HepG2 (cell line): ENCODE results near the gene UQCR11. TPM values are rescaled to one million over a fixed set of nuclear protein-coding genes. Genes with fewer than 3 reads are reported as not detected.

ENCODE experiments used
- DDIT3 ChIP-seq: sonication (generic); formaldehyde crosslinking; IDR thresholded peaks from 2 replicates; pipeline ENCODE4 v1.4.0; 2020; ENCODE audit warnings: mild to moderate bottlenecking, missing genetic modification reagents
- FOXK2 ChIP-seq: fragments of 450-650 bp; IDR thresholded peaks from 2 replicates; pipeline ENCODE4 v1.6.1; 2016
- MBNL3 ChIP-seq: fragments of 250-450 bp; sonication (Bioruptor Pico); conservative IDR thresholded peaks from 2 replicates; pipeline ENCODE4 v1.8.0; 2022; ENCODE audit warnings: mild to moderate bottlenecking, inconsistent platforms
- MEF2D ChIP-seq: sonication (generic); formaldehyde crosslinking; IDR thresholded peaks from 2 replicates; pipeline ENCODE4 v1.5.1; 2020; ENCODE audit warnings: mild to moderate bottlenecking, missing genetic modification reagents
- NPAS2 ChIP-seq: sonication (generic); formaldehyde crosslinking; IDR thresholded peaks from 2 replicates; pipeline ENCODE4 v1.8.0; 2022; ENCODE audit warnings: mild to moderate bottlenecking, missing genetic modification reagents, borderline replicate concordance
- RCOR2 ChIP-seq: IDR thresholded peaks from 2 replicates; pipeline ENCODE4 v1.6.1; 2016; ENCODE audit warnings: missing biosample characterization, missing genetic modification reagents
- RNF2 ChIP-seq: fragments of 450-650 bp; conservative IDR thresholded peaks from 2 replicates; pipeline ENCODE4 v1.6.1; 2016; ENCODE audit warnings: low read depth
- TCF7 ChIP-seq: sonication (generic); IDR thresholded peaks from 2 replicates; pipeline ENCODE4 v1.6.1; 2016; ENCODE audit warnings: antibody characterized with exemption, low read depth
- XBP1 ChIP-seq: sonication (generic); formaldehyde crosslinking; IDR thresholded peaks from 2 replicates; pipeline ENCODE4 v1.5.0; 2020; ENCODE audit warnings: missing genetic modification reagents
- ZFP82 ChIP-seq: sonication (generic); formaldehyde crosslinking; IDR thresholded peaks from 2 replicates; pipeline ENCODE4 v1.5.1; 2020; ENCODE audit warnings: mild to moderate bottlenecking, missing genetic modification reagents, borderline replicate concordance
- ZKSCAN8 ChIP-seq: IDR thresholded peaks from 2 replicates; pipeline ENCODE4 v1.6.1; 2016; ENCODE audit warnings: borderline replicate concordance, missing genetic modification reagents, missing compliant biosample characterization
- ZNF567 ChIP-seq: sonication (generic); formaldehyde crosslinking; IDR thresholded peaks from 2 replicates; pipeline ENCODE4 v1.8.1; 2023; ENCODE audit warnings: mild to moderate bottlenecking, missing genetic modification reagents, borderline replicate concordance
- polyA plus RNA-seq, 8 experiments: library from polyadenylated mRNA; depleted of rRNA in 3 of 8; stranded (reverse) in 7 of 8; unstranded in 1 of 8; fragments of >200 nt; fragmentation: Illumina TruSeq in 4 of 8; extraction: Trizol in 4 of 8; gene quantifications; 2 replicates each; pipeline versions ENCODE4 v1.2.1 to v1.2.3, GENCODE V29; 2011 to 2016; ENCODE audit warnings: low read depth in 4 of 8, missing spikeins in 1 of 8, mixed read lengths in 1 of 8; ENCODE audit not compliant: insufficient read depth in 1 of 8
- total RNA-seq, 5 experiments: library from RNA; depleted of rRNA; stranded (reverse); fragments of >200 nt; fragmentation: Illumina TruSeq; extraction: Trizol; gene quantifications; 2 replicates each; pipeline ENCODE4 v1.2.3, GENCODE V29; 2016; ENCODE audit warnings: low read depth in 1 of 5
- TF ChIP-seq, protein P1 (sequence below), 2 experiments: IDR thresholded peaks; 2 replicates each; pipeline ENCODE4 v1.6.1; 2011 to 2012; ENCODE audit warnings: low read length in 2 of 2, borderline replicate concordance in 1 of 2, low read depth in 1 of 2, mild to moderate bottlenecking in 1 of 2, moderate library complexity in 1 of 2
- TF ChIP-seq, protein P2 (sequence below): sonication (generic); formaldehyde crosslinking; conservative IDR thresholded peaks from 2 replicates; pipeline ENCODE4 v1.4.0; 2020; ENCODE audit warnings: missing genetic modification reagents
- TF ChIP-seq, protein P3 (sequence below): sonication (generic); formaldehyde crosslinking; IDR thresholded peaks from 2 replicates; pipeline ENCODE4 v1.4.0; 2020; ENCODE audit warnings: missing genetic modification reagents
- TF ChIP-seq, protein P4 (sequence below): sonication (generic); formaldehyde crosslinking; IDR thresholded peaks from 2 replicates; pipeline ENCODE4 v1.9.0; 2021; ENCODE audit warnings: missing genetic modification reagents, borderline replicate concordance
- TF ChIP-seq, protein P5 (sequence below), 2 experiments: sonication (generic) in 1 of 2; formaldehyde crosslinking in 1 of 2; IDR thresholded peaks; 2 replicates each; pipeline versions ENCODE4 v1.4.0 to v1.6.1; 2018 to 2020; ENCODE audit warnings: missing genetic modification reagents in 2 of 2, borderline replicate concordance in 1 of 2, low read depth in 1 of 2, mild to moderate bottlenecking in 1 of 2, missing biosample characterization in 1 of 2

The UQCR11 gene
- total and polyA plus RNA-seq, 2 of the 13 experiments (the other 11 are each of a cell fraction or from before 2014, with no cell fraction given): 125 to 214 TPM

DNA sequence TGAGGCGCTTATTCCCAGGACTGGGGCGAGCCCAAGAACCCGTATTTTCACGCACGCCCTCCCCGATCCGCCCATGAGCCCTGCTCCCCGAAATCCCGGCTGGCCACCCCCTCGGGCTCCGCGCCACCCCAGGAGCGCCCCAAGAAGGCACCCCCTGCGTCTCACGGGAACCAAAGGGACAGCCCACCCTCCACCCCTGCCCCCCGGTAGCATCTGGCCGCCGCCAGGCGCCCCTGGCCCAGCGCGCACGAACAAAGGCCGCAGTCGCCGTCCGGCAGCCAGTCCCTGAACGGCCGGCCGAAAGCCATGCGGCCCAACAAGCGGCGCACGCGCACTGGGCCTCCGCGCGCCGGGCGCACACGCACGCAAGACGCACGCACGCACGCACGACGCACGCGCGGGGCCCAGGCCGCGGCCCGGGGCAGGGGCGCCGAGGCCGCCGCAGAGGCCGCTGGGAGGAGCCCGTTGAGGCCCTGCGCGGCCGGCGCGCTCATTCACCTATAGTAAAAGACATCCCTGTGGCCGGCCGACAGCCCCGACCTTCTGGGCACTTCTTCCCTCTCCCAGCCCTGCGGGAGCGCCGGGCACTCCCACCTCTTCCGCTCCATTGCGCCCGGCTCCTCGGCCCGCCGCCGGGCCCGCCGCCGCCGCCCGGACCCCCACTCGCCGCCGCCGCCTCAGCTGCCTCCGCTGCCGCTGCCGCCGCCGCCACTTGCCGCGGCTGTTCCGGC is 13.1 kb downstream of the UQCR11 start (continued):
- TF ChIP-seq DDIT3: no peak
- TF ChIP-seq NPAS2 (CRISPR knock-in tag): no peak
- TF ChIP-seq XBP1 (CRISPR knock-in tag): no peak
- TF ChIP-seq, protein P1, sequence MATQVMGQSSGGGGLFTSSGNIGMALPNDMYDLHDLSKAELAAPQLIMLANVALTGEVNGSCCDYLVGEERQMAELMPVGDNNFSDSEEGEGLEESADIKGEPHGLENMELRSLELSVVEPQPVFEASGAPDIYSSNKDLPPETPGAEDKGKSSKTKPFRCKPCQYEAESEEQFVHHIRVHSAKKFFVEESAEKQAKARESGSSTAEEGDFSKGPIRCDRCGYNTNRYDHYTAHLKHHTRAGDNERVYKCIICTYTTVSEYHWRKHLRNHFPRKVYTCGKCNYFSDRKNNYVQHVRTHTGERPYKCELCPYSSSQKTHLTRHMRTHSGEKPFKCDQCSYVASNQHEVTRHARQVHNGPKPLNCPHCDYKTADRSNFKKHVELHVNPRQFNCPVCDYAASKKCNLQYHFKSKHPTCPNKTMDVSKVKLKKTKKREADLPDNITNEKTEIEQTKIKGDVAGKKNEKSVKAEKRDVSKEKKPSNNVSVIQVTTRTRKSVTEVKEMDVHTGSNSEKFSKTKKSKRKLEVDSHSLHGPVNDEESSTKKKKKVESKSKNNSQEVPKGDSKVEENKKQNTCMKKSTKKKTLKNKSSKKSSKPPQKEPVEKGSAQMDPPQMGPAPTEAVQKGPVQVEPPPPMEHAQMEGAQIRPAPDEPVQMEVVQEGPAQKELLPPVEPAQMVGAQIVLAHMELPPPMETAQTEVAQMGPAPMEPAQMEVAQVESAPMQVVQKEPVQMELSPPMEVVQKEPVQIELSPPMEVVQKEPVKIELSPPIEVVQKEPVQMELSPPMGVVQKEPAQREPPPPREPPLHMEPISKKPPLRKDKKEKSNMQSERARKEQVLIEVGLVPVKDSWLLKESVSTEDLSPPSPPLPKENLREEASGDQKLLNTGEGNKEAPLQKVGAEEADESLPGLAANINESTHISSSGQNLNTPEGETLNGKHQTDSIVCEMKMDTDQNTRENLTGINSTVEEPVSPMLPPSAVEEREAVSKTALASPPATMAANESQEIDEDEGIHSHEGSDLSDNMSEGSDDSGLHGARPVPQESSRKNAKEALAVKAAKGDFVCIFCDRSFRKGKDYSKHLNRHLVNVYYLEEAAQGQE (IDR thresholded peaks at IDR 0.05; ENCODE audit: borderline replicate concordance in 1 of 2, low read depth in 1 of 2, low read length in 2 of 2): no peak
- TF ChIP-seq MEF2D (CRISPR knock-in tag): no peak
- TF ChIP-seq, protein P2, sequence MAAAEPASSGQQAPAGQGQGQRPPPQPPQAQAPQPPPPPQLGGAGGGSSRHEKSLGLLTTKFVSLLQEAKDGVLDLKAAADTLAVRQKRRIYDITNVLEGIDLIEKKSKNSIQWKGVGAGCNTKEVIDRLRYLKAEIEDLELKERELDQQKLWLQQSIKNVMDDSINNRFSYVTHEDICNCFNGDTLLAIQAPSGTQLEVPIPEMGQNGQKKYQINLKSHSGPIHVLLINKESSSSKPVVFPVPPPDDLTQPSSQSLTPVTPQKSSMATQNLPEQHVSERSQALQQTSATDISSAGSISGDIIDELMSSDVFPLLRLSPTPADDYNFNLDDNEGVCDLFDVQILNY (CRISPR knock-in tag): peak; percentile 69; the same call in 1 of the 2 replicates
- TF ChIP-seq ZNF567 (CRISPR knock-in tag): no peak
- no peak for TF ChIP-seq TCF7
- no peak; the same call in 1 of the 2 replicates for TF ChIP-seq ZFP82
- no peak for TF ChIP-seq FOXK2
- 0 out of 2 replicates have a peak, but pooled peaks have one; percentile 57 for TF ChIP-seq ZKSCAN8
- TF ChIP-seq, protein P3, sequence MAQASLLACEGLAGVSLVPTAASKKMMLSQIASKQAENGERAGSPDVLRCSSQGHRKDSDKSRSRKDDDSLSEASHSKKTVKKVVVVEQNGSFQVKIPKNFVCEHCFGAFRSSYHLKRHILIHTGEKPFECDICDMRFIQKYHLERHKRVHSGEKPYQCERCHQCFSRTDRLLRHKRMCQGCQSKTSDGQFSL (CRISPR knock-in tag): no peak
- TF ChIP-seq RNF2: peak; percentile 94
- TF ChIP-seq, protein P4, sequence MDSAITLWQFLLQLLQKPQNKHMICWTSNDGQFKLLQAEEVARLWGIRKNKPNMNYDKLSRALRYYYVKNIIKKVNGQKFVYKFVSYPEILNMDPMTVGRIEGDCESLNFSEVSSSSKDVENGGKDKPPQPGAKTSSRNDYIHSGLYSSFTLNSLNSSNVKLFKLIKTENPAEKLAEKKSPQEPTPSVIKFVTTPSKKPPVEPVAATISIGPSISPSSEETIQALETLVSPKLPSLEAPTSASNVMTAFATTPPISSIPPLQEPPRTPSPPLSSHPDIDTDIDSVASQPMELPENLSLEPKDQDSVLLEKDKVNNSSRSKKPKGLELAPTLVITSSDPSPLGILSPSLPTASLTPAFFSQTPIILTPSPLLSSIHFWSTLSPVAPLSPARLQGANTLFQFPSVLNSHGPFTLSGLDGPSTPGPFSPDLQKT (CRISPR knock-in tag): no peak; the same call in 1 of the 2 replicates
- no peak for TF ChIP-seq RCOR2 (CRISPR knock-in tag)
- TF ChIP-seq, protein P5, sequence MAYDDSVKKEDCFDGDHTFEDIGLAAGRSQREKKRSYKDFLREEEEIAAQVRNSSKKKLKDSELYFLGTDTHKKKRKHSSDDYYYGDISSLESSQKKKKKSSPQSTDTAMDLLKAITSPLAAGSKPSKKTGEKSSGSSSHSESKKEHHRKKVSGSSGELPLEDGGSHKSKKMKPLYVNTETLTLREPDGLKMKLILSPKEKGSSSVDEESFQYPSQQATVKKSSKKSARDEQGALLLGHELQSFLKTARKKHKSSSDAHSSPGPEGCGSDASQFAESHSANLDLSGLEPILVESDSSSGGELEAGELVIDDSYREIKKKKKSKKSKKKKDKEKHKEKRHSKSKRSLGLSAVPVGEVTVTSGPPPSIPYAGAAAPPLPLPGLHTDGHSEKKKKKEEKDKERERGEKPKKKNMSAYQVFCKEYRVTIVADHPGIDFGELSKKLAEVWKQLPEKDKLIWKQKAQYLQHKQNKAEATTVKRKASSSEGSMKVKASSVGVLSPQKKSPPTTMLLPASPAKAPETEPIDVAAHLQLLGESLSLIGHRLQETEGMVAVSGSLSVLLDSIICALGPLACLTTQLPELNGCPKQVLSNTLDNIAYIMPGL (CRISPR knock-in tag; IDR thresholded peaks at IDR 0.05; ENCODE audit: borderline replicate concordance in 1 of 2, low read depth in 1 of 2): peak; percentile 60 to 73; a peak in 3 of 4 replicates
- TF ChIP-seq MBNL3 (CRISPR knock-in tag): no peak
